Measurements from ENCODE around the gene IL24. TPM values are rescaled to one million over a fixed set of nuclear protein-coding genes. Genes with fewer than 3 reads are reported as not detected.

The IL24 gene
- total RNA-seq, 4 donors from 2014 or later, result not detected

DNA sequence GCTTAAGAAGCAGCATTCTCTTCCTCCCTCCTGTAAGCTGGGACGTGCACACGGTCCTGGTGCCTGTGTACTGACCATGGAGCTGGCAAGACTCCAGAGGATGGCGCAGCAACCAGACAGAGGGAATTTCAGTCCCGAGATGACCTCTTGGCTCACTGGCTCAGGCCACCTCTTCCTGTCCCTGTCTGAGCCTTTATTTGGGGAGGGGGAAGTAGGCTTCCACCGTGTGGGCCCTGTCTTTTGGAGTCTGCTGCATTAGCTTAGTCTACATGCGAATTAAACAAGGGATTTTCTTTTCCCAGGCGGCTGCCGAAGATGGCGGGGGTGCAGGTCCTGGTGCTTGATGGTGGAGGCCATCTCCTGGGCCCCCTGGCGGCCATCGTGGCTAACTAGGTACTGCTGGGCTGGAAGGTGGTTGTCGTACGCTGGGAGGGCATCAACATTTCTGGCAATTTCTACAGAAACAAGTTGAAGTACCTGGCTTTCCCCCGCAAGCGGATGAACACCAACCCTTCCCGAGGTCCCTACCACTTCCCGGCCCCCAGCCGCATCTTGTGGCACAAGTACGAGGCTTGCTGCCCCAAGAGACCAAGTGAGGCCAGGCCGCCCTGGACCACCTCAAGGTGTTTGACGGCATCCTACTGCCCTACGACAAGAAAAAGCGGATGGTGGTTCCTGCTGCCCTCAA, 10.2 kb downstream of the IL24 start:
- TF ChIP-seq, protein P1, sequence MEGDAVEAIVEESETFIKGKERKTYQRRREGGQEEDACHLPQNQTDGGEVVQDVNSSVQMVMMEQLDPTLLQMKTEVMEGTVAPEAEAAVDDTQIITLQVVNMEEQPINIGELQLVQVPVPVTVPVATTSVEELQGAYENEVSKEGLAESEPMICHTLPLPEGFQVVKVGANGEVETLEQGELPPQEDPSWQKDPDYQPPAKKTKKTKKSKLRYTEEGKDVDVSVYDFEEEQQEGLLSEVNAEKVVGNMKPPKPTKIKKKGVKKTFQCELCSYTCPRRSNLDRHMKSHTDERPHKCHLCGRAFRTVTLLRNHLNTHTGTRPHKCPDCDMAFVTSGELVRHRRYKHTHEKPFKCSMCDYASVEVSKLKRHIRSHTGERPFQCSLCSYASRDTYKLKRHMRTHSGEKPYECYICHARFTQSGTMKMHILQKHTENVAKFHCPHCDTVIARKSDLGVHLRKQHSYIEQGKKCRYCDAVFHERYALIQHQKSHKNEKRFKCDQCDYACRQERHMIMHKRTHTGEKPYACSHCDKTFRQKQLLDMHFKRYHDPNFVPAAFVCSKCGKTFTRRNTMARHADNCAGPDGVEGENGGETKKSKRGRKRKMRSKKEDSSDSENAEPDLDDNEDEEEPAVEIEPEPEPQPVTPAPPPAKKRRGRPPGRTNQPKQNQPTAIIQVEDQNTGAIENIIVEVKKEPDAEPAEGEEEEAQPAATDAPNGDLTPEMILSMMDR (IDR thresholded peaks at IDR 0.05), result peak in 1 of 6 experiments; percentile 14
- no peak for TF ChIP-seq POLR2A (IDR thresholded peaks at IDR 0.05)
- Histone ChIP-seq H3K27ac (no peak overlapping the region), H3K36me3 (no peaks in the 10 kb centered on the region), H3K27me3 (peaks cover 0 to 21% (median 0%) of the 10 kb centered on the region in 4 donors), H3K9me3 (no peaks in the 10 kb centered on the region), H3K4me3 (no peak overlapping the region), H3K4me1 (peaks cover 11 to 35% (median 12%) of the 10 kb centered on the region in 3 donors)
- 65 to 92% methylated on average over 4 to 14 of the region's 23 CpGs for WGBS, 2 donors
- intact Hi-C loops (cut with DNase I), result no loop called here
- DNase-seq, result no peak

DNA sequence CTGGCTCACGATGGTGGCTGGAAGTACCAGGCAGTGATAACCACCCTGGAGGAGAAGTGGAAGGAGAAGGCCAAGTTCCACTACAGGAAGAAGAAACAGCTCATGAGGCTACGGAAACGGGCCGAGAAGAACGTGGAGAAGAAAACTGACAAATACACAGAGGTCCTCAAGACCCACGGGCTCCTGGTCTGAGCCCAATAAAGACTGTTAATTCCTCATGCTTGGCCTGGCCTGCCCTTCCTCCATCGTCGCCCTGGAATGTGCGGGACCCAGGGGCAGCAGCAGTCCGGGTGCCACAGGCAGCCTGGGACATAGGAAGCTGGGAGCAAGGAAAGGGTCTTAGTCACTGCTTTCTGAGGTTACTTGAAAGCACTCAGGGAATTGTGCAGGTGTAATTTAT, 10.8 kb downstream of the IL24 start:
- DNase-seq, result no peak
- 93 to 96% methylated on average over 9 to 10 of the region's 10 CpGs for WGBS, 2 donors
- Histone ChIP-seq H3K4me1 (peaks cover 11 to 36% (median 12%) of the 10 kb centered on the region in 3 donors), H3K36me3 (no peaks in the 10 kb centered on the region), H3K27me3 (peaks cover 0 to 26% (median 0%) of the 10 kb centered on the region in 4 donors), H3K9me3 (no peaks in the 10 kb centered on the region), H3K27ac (no peak overlapping the region), H3K4me3 (no peak overlapping the region)
- intact Hi-C loops (cut with DNase I), result no loop called here
- no peak for TF ChIP-seq POLR2A (IDR thresholded peaks at IDR 0.05)
- TF ChIP-seq, protein P1 (IDR thresholded peaks at IDR 0.05), result no peak

DNA sequence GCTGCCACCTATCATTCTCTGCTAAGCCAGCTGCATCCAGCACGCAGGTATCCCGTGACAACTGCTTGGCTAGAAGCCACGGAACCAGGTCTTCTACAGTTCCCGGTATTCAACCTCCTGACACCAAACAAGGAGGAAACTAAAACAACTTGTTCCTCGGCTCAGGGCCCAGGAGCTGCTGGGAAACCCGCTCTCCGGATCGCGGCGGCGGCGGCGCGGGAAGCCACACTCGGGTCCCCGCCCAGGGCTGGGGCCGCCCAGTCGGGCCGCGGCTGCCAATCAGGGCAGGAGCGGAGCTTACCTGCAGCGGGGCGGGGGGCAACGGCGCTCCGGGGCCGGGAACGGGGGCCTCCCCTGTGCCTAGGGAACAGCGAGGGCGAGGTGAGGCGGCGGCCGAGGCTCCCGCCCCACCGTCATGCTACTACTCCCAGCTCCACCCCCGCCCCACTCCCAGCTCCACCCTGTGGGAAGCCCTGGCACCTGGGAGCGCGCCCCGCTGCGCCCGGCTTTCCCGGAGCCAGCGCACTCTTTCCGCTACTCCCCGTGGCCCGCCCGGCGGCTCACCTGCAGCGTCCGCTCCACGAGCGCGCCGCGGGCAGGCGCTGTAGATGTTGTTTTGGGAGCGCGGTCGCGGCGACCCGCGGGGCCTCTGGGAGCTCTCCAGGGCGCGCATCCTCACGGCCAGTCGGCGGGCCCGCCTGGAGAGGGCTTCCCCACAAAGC, 12.1 kb downstream of the IL24 start:
- H3K4me1 ChIP-seq, result peaks cover 11 to 36% (median 12%) of the 10 kb centered on the region in 3 donors
- intact Hi-C loops (cut with DNase I), result no loop called here
- H3K27ac ChIP-seq, result peak overlapping the region; percentile 62 to 87 (median 75)
- H3K4me3 ChIP-seq, result peak overlapping the region; percentile 36 to 74 (median 51)
- TF ChIP-seq, protein P1 (IDR thresholded peaks at IDR 0.05), result no peak
- TF ChIP-seq POLR2A (IDR thresholded peaks at IDR 0.05), result no peak
- H3K27me3 ChIP-seq, result peaks cover 0 to 26% (median 0%) of the 10 kb centered on the region in 4 donors
- no peak for DNase-seq
- H3K9me3 ChIP-seq, result no peaks in the 10 kb centered on the region
- 0 to 2% methylated on average over 2 to 24 of the region's 69 CpGs for WGBS, 2 donors
- no peaks in the 10 kb centered on the region for H3K36me3 ChIP-seq

DNA sequence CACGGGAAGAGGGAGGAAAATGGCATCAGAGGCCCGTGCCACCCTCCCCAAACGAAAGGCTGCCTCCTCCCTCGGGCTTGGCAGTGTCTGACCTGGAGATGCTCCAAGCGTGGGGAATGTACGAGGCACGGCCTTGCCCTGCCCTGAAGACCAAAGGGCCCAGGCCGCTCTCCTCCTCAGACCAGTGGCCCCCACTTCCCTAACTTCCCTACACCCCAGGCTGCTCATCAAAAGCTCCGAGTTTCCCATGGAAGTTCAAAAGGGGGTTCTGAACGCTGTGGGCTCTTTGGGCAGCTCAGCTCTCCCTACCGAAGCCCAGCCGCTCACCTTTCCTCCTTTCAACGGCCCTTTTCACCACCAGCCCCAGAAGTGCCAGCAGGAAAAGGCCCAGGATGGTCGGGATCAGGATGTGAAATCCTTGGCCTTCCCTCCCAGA, 12.7 kb downstream of the IL24 start:
- Histone ChIP-seq H3K4me3 (peak overlapping the region; percentile 36 to 74 (median 51)), H3K27ac (peak overlapping the region; percentile 62 to 87 (median 75)), H3K9me3 (no peaks in the 10 kb centered on the region), H3K27me3 (peaks cover 0 to 26% (median 0%) of the 10 kb centered on the region in 4 donors), H3K4me1 (peaks cover 11 to 36% (median 12%) of the 10 kb centered on the region in 3 donors), H3K36me3 (no peaks in the 10 kb centered on the region)
- 38 to 40% methylated on average over 1 to 10 of the region's 14 CpGs for WGBS, 2 donors
- no peak for DNase-seq
- intact Hi-C loops (cut with DNase I), result loop anchor here (5.0 kb wide), 1 partner anchor 173 kb away; no protein-coding TSS in a partner anchor
- TF ChIP-seq, protein P1 (IDR thresholded peaks at IDR 0.05), result no peak
- TF ChIP-seq POLR2A (IDR thresholded peaks at IDR 0.05), result no peak
